SK-MEL-5 (cell line): Measurements from ENCODE around the gene JMJD1C. TPM values are rescaled to one million over a fixed set of nuclear protein-coding genes. Genes with fewer than 3 reads are reported as not detected.

Experiments used
- DNase-seq: peaks from one replicate; pipeline ENCODE4 v3.0.0-alpha.2; 2016; ENCODE audit warnings: low read depth, low spot score
- in situ Hi-C: cut with HindIII; loops from 2 replicates; pipeline ENCODE4 v1.10.0; 2016; ENCODE audit warnings: low sequenced_read_pairs, high pct_unique_total_duplicates, low pct_unique_long_range_greater_than_20kb
- total RNA-seq: library from RNA; depleted of rRNA; stranded (reverse); fragments of >200 nt; shearing (Covaris generic); gene quantifications from 2 replicates; pipeline ENCODE4 v1.2.3, GENCODE V29; 2014

JMJD1C gene
- total RNA-seq, 1 experiment from 2014 or later, result 30.1 TPM

GRCh38 chr10:63491588-63492316 is 26.0 kb upstream of the JMJD1C start:
- in situ Hi-C loops, result no loop called here
- peak; percentile 50 for DNase-seq

GRCh38 chr10:63489838-63490237 is 24.1 kb upstream of the JMJD1C start:
- in situ Hi-C loops, result no loop called here
- DNase-seq, result no peak

GRCh38 chr10:63487990-63488389 is 22.2 kb upstream of the JMJD1C start:
- no peak for DNase-seq
- in situ Hi-C loops, result no loop called here

- DNase-seq, result no peak
- in situ Hi-C loops, result no loop called here
Measured at GRCh38 chr10:63483983-63484382, 18.2 kb upstream of the JMJD1C start.

GRCh38 chr10:63481815-63482421 is 16.1 kb upstream of the JMJD1C start:
- in situ Hi-C loops, result no loop called here
- DNase-seq, result no peak

- no peak for DNase-seq
- in situ Hi-C loops, result no loop called here
Measured at GRCh38 chr10:63480237-63480636, 14.5 kb upstream of the JMJD1C start.

GRCh38 chr10:63478564-63478963 is 12.8 kb upstream of the JMJD1C start:
- no peak for DNase-seq
- in situ Hi-C loops, result no loop called here

GRCh38 chr10:63477927-63478326 is 12.2 kb upstream of the JMJD1C start:
- DNase-seq, result peak; percentile 16
- in situ Hi-C loops, result no loop called here

- no peak for DNase-seq
- in situ Hi-C loops, result no loop called here
Measured at GRCh38 chr10:63474488-63474887, 8.7 kb upstream of the JMJD1C start.

- DNase-seq, result no peak
- in situ Hi-C loops, result no loop called here
Measured at GRCh38 chr10:63470928-63471327, 5.2 kb upstream of the JMJD1C start.

GRCh38 chr10:63468947-63469346 is 3.2 kb upstream of the JMJD1C start:
- in situ Hi-C loops, result no loop called here
- DNase-seq, result no peak

- in situ Hi-C loops, result no loop called here
- DNase-seq, result no peak
Measured at GRCh38 chr10:63467841-63468240, 2.1 kb upstream of the JMJD1C start.

- DNase-seq, result peak; percentile 40
- in situ Hi-C loops, result no loop called here
Measured at GRCh38 chr10:63466144-63466935, 563 bp upstream of the JMJD1C start.

- DNase-seq, result peak; percentile 19
- in situ Hi-C loops, result no loop called here
Measured at GRCh38 chr10:63464402-63465292, 1.1 kb downstream of the JMJD1C start.

- in situ Hi-C loops, result no loop called here
- no peak for DNase-seq
Measured at GRCh38 chr10:63462442-63462841, 3.3 kb downstream of the JMJD1C start.

GRCh38 chr10:63458177-63458576 is 7.6 kb downstream of the JMJD1C start:
- no peak for DNase-seq
- in situ Hi-C loops, result no loop called here

GRCh38 chr10:63457594-63457993 is 8.2 kb downstream of the JMJD1C start:
- in situ Hi-C loops, result no loop called here

More at GRCh38 chr10:63457594-63457993, 8.2 kb downstream of the JMJD1C start:
- DNase-seq, result no peak
